Colonic mucosa (tissue), 4 donors: Measurements from ENCODE around the gene MPP7. TPM values are rescaled to one million over a fixed set of nuclear protein-coding genes. Genes with fewer than 3 reads are reported as not detected.
"Not testable (repeated sequence)": the region's sequence is repeated elsewhere in the genome, so short reads cannot be mapped to it uniquely, and the experiment has no call there.

Source experiments
- DNase-seq: peaks from one replicate; pipeline ENCODE4 v3.0.0-alpha.2; 2020
- H3K27ac ChIP-seq: fragments of 200-600 bp; one replicate; pipeline ENCODE4 v1.8.0; 2021
- H3K27me3 ChIP-seq: fragments of 200-600 bp; one replicate; pipeline ENCODE4 v1.8.0; 2021
- H3K36me3 ChIP-seq: fragments of 200-600 bp; one replicate; pipeline ENCODE4 v1.8.0; 2021
- H3K4me1 ChIP-seq: fragments of 200-600 bp; one replicate; pipeline ENCODE4 v1.8.0; 2021; ENCODE audit warnings: mild to moderate bottlenecking
- H3K4me3 ChIP-seq: fragments of 200-600 bp; one replicate; pipeline ENCODE4 v1.8.0; 2021
- H3K9ac ChIP-seq, 2 donors: one replicate each; pipeline ENCODE4 v1.7.0; 2013; ENCODE audit warnings: control low read depth in 2 of 2, low read depth in 2 of 2, low read length in 2 of 2
- H3K9me3 ChIP-seq: fragments of 200-600 bp; one replicate; pipeline ENCODE4 v1.8.0; 2021
- CTCF ChIP-seq: fragments of 200-600 bp; IDR thresholded peaks from one replicate; pipeline ENCODE4 v1.8.0; 2022; ENCODE audit warnings: antibody characterized with exemption, mild to moderate bottlenecking
- intact Hi-C: fragments of 100-400 bp; cut with DNase I; formaldehyde crosslinking; loops from one replicate; pipeline ENCODE4 v1.14.1; 2022
- total RNA-seq, 2 donors: library from RNA; stranded (reverse); fragmentation: NEBNext Ultra II Directional in 1 of 2; extraction: Animal tissue kit (Norgen Biotek cat#: 25700) in 1 of 2; gene quantifications; one replicate each; pipeline ENCODE4 v1.2.1, GENCODE V29; 2021
- donor health status: healthy.
- donor health status: DM: no; HTN: no; CAD: no.
- donor health status: DM: no; HTN: no; CAD: no.

The MPP7 gene
- 10 to 100 TPM; 25.7 to 30.8 TPM for total RNA-seq

DNA sequence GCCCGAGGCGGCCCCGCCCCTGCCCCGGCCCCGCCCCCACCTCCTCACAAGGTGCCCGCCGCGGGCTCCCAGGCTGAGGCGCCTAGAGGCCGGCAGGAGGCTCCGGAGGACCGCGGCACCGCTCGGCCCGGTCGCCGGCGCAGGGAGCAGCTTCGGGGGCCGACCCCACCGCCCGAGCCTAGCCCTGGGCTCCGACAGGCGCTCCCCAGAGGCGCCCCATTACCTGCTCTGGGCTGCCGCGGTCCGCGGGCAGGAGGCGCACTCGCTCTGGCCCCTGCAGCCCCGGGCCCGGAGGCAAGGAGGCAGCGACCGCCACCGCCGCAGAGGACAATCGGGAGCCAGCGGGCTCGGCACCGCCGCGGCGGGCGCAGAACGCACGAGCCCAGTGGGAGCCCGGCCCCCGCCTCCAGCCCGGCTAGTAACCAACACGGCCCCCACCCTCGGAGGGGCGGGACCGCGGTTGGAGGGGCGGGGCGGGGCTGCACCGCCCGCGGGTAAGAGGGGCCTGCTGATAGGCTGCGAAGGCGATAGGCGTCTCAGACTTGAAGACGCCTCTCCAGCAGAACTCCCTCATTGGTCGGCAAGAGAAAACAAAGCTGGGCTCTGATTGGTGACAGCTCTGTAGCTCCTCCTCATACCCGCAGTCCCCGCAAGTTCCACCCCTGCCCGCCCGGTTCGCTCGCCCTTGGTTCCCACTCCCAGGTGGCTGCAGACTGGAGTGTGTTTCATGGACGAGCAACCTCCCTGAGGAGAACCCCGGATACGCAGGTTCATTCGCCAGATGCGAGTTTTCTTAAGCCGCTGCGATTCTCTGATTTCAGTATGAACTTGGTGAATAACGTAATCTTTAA, at the start of gene MPP7:
TSS of gene MPP7 (minus strand) at position 427 of the 851 bp plus-strand sequence. CDS start 64,460 bp downstream, outside the sequence.
- Histone ChIP-seq H3K9me3 (no peaks in the 10 kb centered on the region), H3K36me3 (no peaks in the 10 kb centered on the region), H3K4me3 (peak within 1 kb of the TSS; percentile 78), H3K4me1 (no peaks in the 10 kb centered on the region), H3K27me3 (no peaks in the 10 kb centered on the region), H3K27ac (peak within 1 kb of the TSS; percentile 92), H3K9ac (peak within 1 kb of the TSS; percentile 75 to 91)
- no peak for TF ChIP-seq CTCF
- intact Hi-C loops, result no loop called here
- peak; percentile 96 for DNase-seq

GRCh38 chr10:28349892-28350291, 47.0 kb upstream of the MPP7 start:
- no peaks in the 10 kb centered on the region for H3K9me3 ChIP-seq
- H3K4me3 ChIP-seq, result no peak overlapping the region
- TF ChIP-seq CTCF, result no peak
- intact Hi-C loops, result no loop called here
- DNase-seq, result no peak
- H3K27me3 ChIP-seq, result no peaks in the 10 kb centered on the region
- no peaks in the 10 kb centered on the region for H3K4me1 ChIP-seq
- H3K27ac ChIP-seq, result no peak overlapping the region
- no peak overlapping the region for H3K9ac ChIP-seq
- H3K36me3 ChIP-seq, result no peaks in the 10 kb centered on the region

GRCh38 chr10:28343987-28344895, 41.4 kb upstream of the MPP7 start:
- no peak overlapping the region for H3K27ac ChIP-seq
- no peak for TF ChIP-seq CTCF
- H3K9me3 ChIP-seq, result no peaks in the 10 kb centered on the region
- intact Hi-C loops, result no loop called here
- DNase-seq, result no peak
- no peak overlapping the region for H3K9ac ChIP-seq
- no peaks in the 10 kb centered on the region for H3K4me1 ChIP-seq
- H3K4me3 ChIP-seq, result no peak overlapping the region
- H3K27me3 ChIP-seq, result no peaks in the 10 kb centered on the region
- H3K36me3 ChIP-seq, result no peaks in the 10 kb centered on the region

GRCh38 chr10:28343252-28343651, 40.4 kb upstream of the MPP7 start:
- H3K36me3 ChIP-seq, result no peaks in the 10 kb centered on the region
- H3K27ac ChIP-seq, result no peak overlapping the region
- intact Hi-C loops, result no loop called here
- no peak overlapping the region for H3K4me3 ChIP-seq
- H3K4me1 ChIP-seq, result no peaks in the 10 kb centered on the region
- no peak for TF ChIP-seq CTCF
- no peak for DNase-seq
- no peaks in the 10 kb centered on the region for H3K9me3 ChIP-seq
- H3K27me3 ChIP-seq, result no peaks in the 10 kb centered on the region
- H3K9ac ChIP-seq, result no peak overlapping the region

DNA sequence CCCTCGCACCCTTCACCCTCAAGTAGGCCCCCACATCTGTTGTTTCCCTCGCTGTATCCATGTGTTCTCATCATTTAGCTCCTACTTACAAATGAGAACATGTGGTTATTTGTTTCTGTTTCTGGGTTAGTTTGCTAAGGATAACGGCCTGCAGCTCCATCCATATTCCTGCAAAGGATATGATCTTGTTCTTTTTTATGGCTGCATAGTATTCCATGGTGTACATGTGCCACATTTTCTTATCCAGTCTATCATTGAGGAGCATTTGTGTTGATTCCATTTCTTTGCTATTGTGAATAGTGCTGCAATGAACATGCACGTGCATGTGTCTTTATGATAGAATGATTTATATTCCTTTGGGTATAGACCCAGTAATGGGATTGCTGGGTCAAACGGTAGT, 38.8 kb upstream of the MPP7 start:
- H3K36me3 ChIP-seq, H3K27me3 ChIP-seq, H3K4me3 ChIP-seq, intact Hi-C loops, H3K27ac ChIP-seq, H3K9me3 ChIP-seq, H3K9ac ChIP-seq, DNase-seq, H3K4me1 ChIP-seq: not testable (repeated sequence)
